GM20000 (cell line): Measurements from ENCODE around the gene TUT7.
A peak's percentile ranks its signal among the peaks of the same experiment; 100 is the strongest.

Source experiments
- DNase-seq: peaks from one replicate; pipeline ENCODE4 v3.0.0; 2012; ENCODE audit warnings: low spot score
- TF ChIP-seq, protein P1 (sequence below): IDR thresholded peaks from 2 replicates; pipeline ENCODE4 v1.5.1; 2012; ENCODE audit warnings: mild to moderate bottlenecking, control low read depth; ENCODE audit errors: extremely low read depth, missing control alignments

TUT7 gene

GRCh38 chr9:86330186-86330585, 24.0 kb downstream of the TUT7 start:
- DNase-seq, result no peak
- TF ChIP-seq, protein P1, sequence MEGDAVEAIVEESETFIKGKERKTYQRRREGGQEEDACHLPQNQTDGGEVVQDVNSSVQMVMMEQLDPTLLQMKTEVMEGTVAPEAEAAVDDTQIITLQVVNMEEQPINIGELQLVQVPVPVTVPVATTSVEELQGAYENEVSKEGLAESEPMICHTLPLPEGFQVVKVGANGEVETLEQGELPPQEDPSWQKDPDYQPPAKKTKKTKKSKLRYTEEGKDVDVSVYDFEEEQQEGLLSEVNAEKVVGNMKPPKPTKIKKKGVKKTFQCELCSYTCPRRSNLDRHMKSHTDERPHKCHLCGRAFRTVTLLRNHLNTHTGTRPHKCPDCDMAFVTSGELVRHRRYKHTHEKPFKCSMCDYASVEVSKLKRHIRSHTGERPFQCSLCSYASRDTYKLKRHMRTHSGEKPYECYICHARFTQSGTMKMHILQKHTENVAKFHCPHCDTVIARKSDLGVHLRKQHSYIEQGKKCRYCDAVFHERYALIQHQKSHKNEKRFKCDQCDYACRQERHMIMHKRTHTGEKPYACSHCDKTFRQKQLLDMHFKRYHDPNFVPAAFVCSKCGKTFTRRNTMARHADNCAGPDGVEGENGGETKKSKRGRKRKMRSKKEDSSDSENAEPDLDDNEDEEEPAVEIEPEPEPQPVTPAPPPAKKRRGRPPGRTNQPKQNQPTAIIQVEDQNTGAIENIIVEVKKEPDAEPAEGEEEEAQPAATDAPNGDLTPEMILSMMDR, result no peak

DNA sequence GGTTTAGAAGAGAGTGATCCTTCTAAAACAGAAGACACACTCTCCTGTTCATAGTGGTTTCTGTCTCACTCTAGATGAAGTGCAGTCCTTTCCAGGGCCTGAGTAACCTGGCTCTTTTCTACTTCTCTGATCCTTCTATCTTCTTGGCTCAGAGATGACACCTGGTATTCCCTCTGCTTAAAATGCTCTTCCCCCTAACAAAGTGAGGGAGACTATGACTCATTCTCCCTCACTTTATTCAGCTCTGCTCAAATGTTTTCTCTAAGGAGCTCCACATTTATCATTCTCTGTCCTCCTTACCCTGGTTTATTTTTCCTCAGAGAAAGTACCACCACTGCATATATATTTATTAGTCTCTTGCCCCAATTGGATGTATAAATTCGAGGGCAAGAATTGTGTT, 24.6 kb downstream of the TUT7 start:
- TF ChIP-seq, protein P1, result no peak
- no peak for DNase-seq

GRCh38 chr9:86328156-86328555, 26.1 kb downstream of the TUT7 start:
- DNase-seq, result no peak

GRCh38 chr9:86326536-86326935, 27.7 kb downstream of the TUT7 start:
- TF ChIP-seq, protein P1, result no peak
- DNase-seq, result no peak

More at GRCh38 chr9:86328156-86328555, 26.1 kb downstream of the TUT7 start:
- TF ChIP-seq, protein P1, result no peak

- TF ChIP-seq, protein P1, result no peak
- DNase-seq, result no peak
These were observed 29.3 kb downstream of the TUT7 start for GRCh38 chr9:86324901-86325300.

- peak; percentile 41 for DNase-seq
- TF ChIP-seq, protein P1, result no peak
These were observed 29.9 kb downstream of the TUT7 start for GRCh38 chr9:86324308-86324707.

DNA sequence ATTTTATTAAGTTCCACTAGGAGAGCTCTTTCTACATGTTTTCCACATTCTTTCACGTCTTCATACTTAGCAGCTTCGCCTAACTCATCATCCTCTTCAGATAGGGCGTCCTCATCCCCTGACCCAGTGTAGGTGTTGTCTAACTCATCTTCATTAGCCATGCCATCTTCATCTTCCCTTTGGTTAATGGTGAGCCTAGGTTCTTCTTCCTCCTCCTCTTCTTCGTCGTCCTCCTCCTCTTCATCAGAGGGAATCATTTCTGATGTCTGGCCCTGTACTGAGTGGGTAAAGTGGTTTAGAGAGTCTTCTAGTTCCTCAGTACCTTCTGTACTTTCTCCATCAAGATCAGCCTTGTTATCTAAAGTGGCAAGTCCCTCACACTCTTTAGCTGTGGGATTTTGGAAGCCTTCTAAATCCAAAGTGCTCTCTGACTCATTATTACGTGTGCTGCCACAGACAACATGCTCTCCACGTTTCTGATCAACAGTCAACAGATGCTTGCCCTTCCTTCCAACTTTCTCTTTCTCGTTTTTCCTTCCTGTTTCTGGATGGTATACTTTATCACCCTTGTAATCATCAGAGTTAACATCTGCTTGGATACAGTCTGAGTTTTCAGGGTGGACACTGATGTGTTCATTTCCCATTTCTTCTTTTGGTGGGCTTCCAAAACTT, 31.1 kb downstream of the TUT7 start:
- TF ChIP-seq, protein P1, result no peak
- no peak for DNase-seq
